Measurements from ENCODE around the gene ISG20L2. TPM values are rescaled to one million over a fixed set of nuclear protein-coding genes. Genes with fewer than 3 reads are reported as not detected.

The ISG20L2 gene
- total RNA-seq, 2 donors from 2014 or later = 13.6 to 18.0 TPM

- TF ChIP-seq CTCF (IDR thresholded peaks at IDR 0.05) = no peak
- Histone ChIP-seq H3K36me3 (no peaks in the 10 kb centered on the region), H3K9me3 (no peaks in the 10 kb centered on the region), H3K27ac (no peak overlapping the region), H3K27me3 (no peaks in the 10 kb centered on the region), H3K4me3 (no peak overlapping the region), H3K4me1 (peaks cover 0 to 16% of the 10 kb centered on the region in 2 donors)
- DNase-seq (ENCODE audit: low spot score) = no peak
Measured at GRCh38 chr1:156681196-156681960, 47.2 kb downstream of the ISG20L2 start.

- no peaks in the 10 kb centered on the region for H3K27me3 ChIP-seq
- H3K9me3 ChIP-seq = no peaks in the 10 kb centered on the region
- no peak overlapping the region for H3K4me3 ChIP-seq
- TF ChIP-seq CTCF (IDR thresholded peaks at IDR 0.05) = no peak
- H3K4me1 ChIP-seq = peaks cover 0 to 27% of the 10 kb centered on the region in 2 donors
- no peak for DNase-seq (ENCODE audit: low spot score)
- H3K36me3 ChIP-seq = peaks cover 1% of the 10 kb centered on the region
- H3K27ac ChIP-seq = no peak overlapping the region
Measured at GRCh38 chr1:156680056-156680455, 48.5 kb downstream of the ISG20L2 start.

- Histone ChIP-seq H3K36me3 (peaks cover 15% of the 10 kb centered on the region), H3K4me1 (peaks cover 0 to 48% of the 10 kb centered on the region in 2 donors), H3K27me3 (no peaks in the 10 kb centered on the region), H3K27ac (peak overlapping the region; percentile 90 to 96), H3K4me3 (peak overlapping the region; percentile 71 to 72), H3K9me3 (no peaks in the 10 kb centered on the region)
- TF ChIP-seq CTCF (IDR thresholded peaks at IDR 0.05) = peak; percentile 73 to 90
- peak; percentile 77 for DNase-seq (ENCODE audit: low spot score)
Measured at GRCh38 chr1:156677616-156678596, 50.7 kb downstream of the ISG20L2 start.

- Histone ChIP-seq H3K4me1 (peaks cover 0 to 52% of the 10 kb centered on the region in 2 donors), H3K4me3 (peak within 1 kb of the TSS; percentile 71 to 72), H3K9me3 (no peaks in the 10 kb centered on the region), H3K36me3 (peaks cover 24% of the 10 kb centered on the region), H3K27ac (peak within 1 kb of the TSS; percentile 90 to 96), H3K27me3 (no peaks in the 10 kb centered on the region)
- peak; percentile 80 for DNase-seq (ENCODE audit: low spot score)
- peak in 1 of 2 donors; percentile 8 for TF ChIP-seq CTCF (IDR thresholded peaks at IDR 0.05)
Measured at GRCh38 chr1:156676820-156677615, 51.5 kb downstream of the ISG20L2 start, which contains the start of gene NES. NES (minus strand) TSS chr1:156677407; CDS start chr1:156677264, 143 bp downstream.

Measured in right atrium auricular region (tissue), 2 donors.